Measurements from ENCODE around the gene NCR3LG1.

DNA sequence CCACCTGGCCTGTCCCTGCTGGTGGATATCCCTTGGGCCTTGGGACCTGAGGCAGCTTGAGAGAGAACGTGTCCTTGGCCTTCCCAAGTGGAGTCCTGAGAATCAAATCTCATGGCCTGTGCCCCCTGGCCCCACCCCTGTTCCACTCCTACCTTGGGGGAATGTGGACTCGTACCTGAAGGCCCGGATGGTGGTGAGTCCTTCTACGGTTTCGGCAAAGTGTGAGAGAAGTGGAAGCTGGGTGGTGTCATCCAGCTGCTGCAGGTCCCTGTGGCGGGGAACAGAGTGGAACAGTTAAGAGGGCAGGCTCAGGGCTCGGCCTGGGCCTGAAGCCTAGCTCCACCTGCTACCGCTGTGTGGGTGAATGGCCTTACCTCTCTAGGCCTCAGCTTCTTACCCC, 50.9 kb downstream of the NCR3LG1 start:
- TF ChIP-seq, protein P1, sequence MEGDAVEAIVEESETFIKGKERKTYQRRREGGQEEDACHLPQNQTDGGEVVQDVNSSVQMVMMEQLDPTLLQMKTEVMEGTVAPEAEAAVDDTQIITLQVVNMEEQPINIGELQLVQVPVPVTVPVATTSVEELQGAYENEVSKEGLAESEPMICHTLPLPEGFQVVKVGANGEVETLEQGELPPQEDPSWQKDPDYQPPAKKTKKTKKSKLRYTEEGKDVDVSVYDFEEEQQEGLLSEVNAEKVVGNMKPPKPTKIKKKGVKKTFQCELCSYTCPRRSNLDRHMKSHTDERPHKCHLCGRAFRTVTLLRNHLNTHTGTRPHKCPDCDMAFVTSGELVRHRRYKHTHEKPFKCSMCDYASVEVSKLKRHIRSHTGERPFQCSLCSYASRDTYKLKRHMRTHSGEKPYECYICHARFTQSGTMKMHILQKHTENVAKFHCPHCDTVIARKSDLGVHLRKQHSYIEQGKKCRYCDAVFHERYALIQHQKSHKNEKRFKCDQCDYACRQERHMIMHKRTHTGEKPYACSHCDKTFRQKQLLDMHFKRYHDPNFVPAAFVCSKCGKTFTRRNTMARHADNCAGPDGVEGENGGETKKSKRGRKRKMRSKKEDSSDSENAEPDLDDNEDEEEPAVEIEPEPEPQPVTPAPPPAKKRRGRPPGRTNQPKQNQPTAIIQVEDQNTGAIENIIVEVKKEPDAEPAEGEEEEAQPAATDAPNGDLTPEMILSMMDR (IDR thresholded peaks at IDR 0.05): no peak
- TF ChIP-seq EZH2 (IDR thresholded peaks at IDR 0.05): no peak

Data from neural progenitor cell (in vitro differentiated cells).